Keratinocyte (primary cell): Measurements from ENCODE around the gene ZSWIM6. TPM values are rescaled to one million over a fixed set of nuclear protein-coding genes. Genes with fewer than 3 reads are reported as not detected.

Source experiments
- DNase-seq: peaks from one replicate; pipeline ENCODE4 v3.0.0-alpha.2; 2011; ENCODE audit warnings: low read depth, missing footprints, low spot score
- FAIRE-seq: peaks from 2 replicates; lab custom pipeline; 2011; peaks lifted over from hg19 to GRCh38; lab: Jason Lieb, UNC
- H2AFZ ChIP-seq: 2 replicates; pipeline ENCODE4 v1.6.0; 2012; ENCODE audit warnings: low read length, control low read depth, inconsistent platforms; ENCODE audit not compliant: control insufficient read depth
- H3K27ac ChIP-seq: 2 replicates; pipeline ENCODE4 v1.5.1; 2011; ENCODE audit warnings: low read length; ENCODE audit not compliant: control insufficient read depth, insufficient read depth
- H3K27me3 ChIP-seq: 3 replicates; pipeline ENCODE4 v1.6.0; 2011; ENCODE audit warnings: low read length; ENCODE audit not compliant: control insufficient read depth, insufficient read depth; ENCODE audit errors: extremely low read depth
- H3K36me3 ChIP-seq, 2 experiments: 2 replicates in 1 of 2; 3 replicates in 1 of 2; pipeline ENCODE4 v1.5.1; 2011; ENCODE audit warnings: low read length in 2 of 2, mild to moderate bottlenecking in 1 of 2; ENCODE audit not compliant: control insufficient read depth in 2 of 2, insufficient read depth in 2 of 2; ENCODE audit errors: extremely low read depth in 1 of 2
- H3K4me1 ChIP-seq: 3 replicates; pipeline ENCODE4 v1.5.1; 2011; ENCODE audit warnings: low read length; ENCODE audit not compliant: control insufficient read depth, insufficient read depth; ENCODE audit errors: extremely low read depth
- H3K4me2 ChIP-seq: 3 replicates; pipeline ENCODE4 v1.6.0; 2011; ENCODE audit warnings: low read depth, low read length; ENCODE audit not compliant: control insufficient read depth, insufficient read depth; ENCODE audit errors: extremely low read depth
- H3K4me3 ChIP-seq, 3 experiments: fragments of 200-600 bp in 1 of 3; sonication (generic) in 1 of 3; 2 replicates in 2 of 3; 3 replicates in 1 of 3; pipeline ENCODE4 v1.5.1; 2011 to 2016; ENCODE audit warnings: low read length in 3 of 3, mild to moderate bottlenecking in 3 of 3, control low read depth in 2 of 3, inconsistent platforms in 1 of 3, low read depth in 1 of 3, mixed read lengths in 1 of 3, mixed run types in 1 of 3, moderate library complexity in 1 of 3; ENCODE audit not compliant: control insufficient read depth in 2 of 3, insufficient read depth in 2 of 3; ENCODE audit errors: extremely low read depth in 1 of 3
- H3K79me2 ChIP-seq: 2 replicates; pipeline ENCODE4 v1.6.0; 2012; ENCODE audit warnings: low read length; ENCODE audit not compliant: control insufficient read depth, insufficient read depth
- H3K9ac ChIP-seq: 3 replicates; pipeline ENCODE4 v1.6.0; 2011; ENCODE audit warnings: low read length; ENCODE audit not compliant: control insufficient read depth, insufficient read depth; ENCODE audit errors: extremely low read depth
- H3K9me1 ChIP-seq: 3 replicates; pipeline ENCODE4 v1.6.0; 2011; ENCODE audit warnings: low read length; ENCODE audit not compliant: control insufficient read depth, insufficient read depth; ENCODE audit errors: extremely low read depth
- H3K9me3 ChIP-seq: 2 replicates; pipeline ENCODE4 v1.5.1; 2012; ENCODE audit warnings: low read depth, low read length; ENCODE audit not compliant: control insufficient read depth
- H4K20me1 ChIP-seq: 3 replicates; pipeline ENCODE4 v1.6.0; 2011; ENCODE audit warnings: low read length; ENCODE audit not compliant: control insufficient read depth, insufficient read depth; ENCODE audit errors: extremely low read depth
- CTCF ChIP-seq, 3 experiments: IDR thresholded peaks in 1 of 3; conservative IDR thresholded peaks in 1 of 3; optimal IDR thresholded peaks in 1 of 3; 2 replicates in 2 of 3; 3 replicates in 1 of 3; pipeline versions ENCODE3 to v1.5.1; 2011; ENCODE audit warnings: low read length in 3 of 3, mild to moderate bottlenecking in 3 of 3, moderate library complexity in 2 of 3, control low read depth in 1 of 3, inconsistent platforms in 1 of 3; ENCODE audit not compliant: insufficient read depth in 2 of 3; ENCODE audit errors: extremely low read depth in 1 of 3
- EZH2 ChIP-seq: IDR thresholded peaks from one replicate; pipeline ENCODE4 v1.6.1; 2012; ENCODE audit warnings: inconsistent platforms, mild to moderate bottlenecking, low read length, moderate library complexity
- dilution Hi-C: fragments of 300-500 bp; cut with MboI; formaldehyde crosslinking; loops from one replicate; pipeline ENCODE4 v1.7.0; 2020; ENCODE audit warnings: low sequenced_read_pairs; ENCODE audit not compliant: extremely low pct_ligation_motif_present
- polyA plus RNA-seq, 5 experiments: library from polyadenylated mRNA; depleted of rRNA in 3 of 5; stranded (reverse) in 3 of 5; stranded (forward) in 1 of 5; unstranded in 1 of 5; fragments of >200 nt; gene quantifications; 1 replicate in 1 of 5; 2 replicates in 3 of 5; 3 replicates in 1 of 5; pipeline versions ENCODE4 v1.2.1 to v1.2.3, GENCODE V29; 2011 to 2012; ENCODE audit warnings: missing spikeins in 2 of 5, low read depth in 1 of 5, low replicate concordance in 1 of 5

Gene ZSWIM6
- polyA plus RNA-seq, 1 donor (not counting 4 experiments of a cell fraction or from before 2014, with no cell fraction given): 9.9 TPM

DNA sequence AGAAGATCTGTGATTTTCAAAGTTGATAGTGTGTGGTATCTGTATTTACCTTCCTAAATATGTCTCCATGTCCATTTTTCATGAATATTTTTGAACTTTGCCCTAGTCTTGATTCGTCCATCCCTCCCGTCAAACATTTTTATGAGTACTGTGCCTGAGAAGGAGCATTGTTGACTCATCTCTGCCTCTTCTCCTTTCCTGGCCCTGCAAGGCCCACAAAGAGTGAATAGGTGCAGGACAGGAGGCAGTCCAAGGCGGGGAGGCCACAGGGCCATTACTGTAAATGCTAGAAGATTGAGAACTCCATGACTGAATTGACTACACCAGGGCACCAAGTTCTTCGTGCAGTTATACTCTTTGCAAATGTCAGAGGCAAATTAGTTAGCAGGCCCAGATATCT is 200.9 kb downstream of the ZSWIM6 start:
- no peak overlapping the region for H3K4me2 ChIP-seq
- FAIRE-seq (no peak), DNase-seq (no peak)
- no peak overlapping the region for H3K9ac ChIP-seq
- no peaks in the 10 kb centered on the region for H3K4me1 ChIP-seq
- no peaks in the 10 kb centered on the region for H3K9me3 ChIP-seq
- TF ChIP-seq CTCF (optimal IDR thresholded peaks at IDR 0.05 in 1 of 3, IDR thresholded peaks at IDR 0.05 in 1 of 3, conservative IDR thresholded peaks at IDR 0.05 in 1 of 3; ENCODE audit: extremely low read depth in 1 of 3, insufficient read depth in 2 of 3, low read length in 3 of 3): no peak
- TF ChIP-seq EZH2: no peak
- H3K27ac ChIP-seq: no peak overlapping the region
- peaks cover 2 to 12% of the 10 kb centered on the region in 2 experiments for H3K36me3 ChIP-seq
- H2AFZ ChIP-seq: no peak overlapping the region
- no peaks in the 10 kb centered on the region for H4K20me1 ChIP-seq
- H3K9me1 ChIP-seq: no peaks in the 10 kb centered on the region
- no peak overlapping the region for H3K4me3 ChIP-seq
- dilution Hi-C loops: no loop called here
- H3K27me3 ChIP-seq: no peaks in the 10 kb centered on the region
- H3K79me2 ChIP-seq: no peaks in the 10 kb centered on the region

- Histone ChIP-seq H3K4me2 (no peak overlapping the region), H3K4me1 (peaks cover 9% of the 10 kb centered on the region), H3K4me3 (no peak overlapping the region), H3K36me3 (peaks cover 10 to 17% of the 10 kb centered on the region in 2 experiments), H3K79me2 (no peaks in the 10 kb centered on the region), H3K27ac (no peak overlapping the region), H3K9ac (no peak overlapping the region), H2AFZ (no peak overlapping the region), H3K9me3 (no peaks in the 10 kb centered on the region), H4K20me1 (no peaks in the 10 kb centered on the region), H3K9me1 (no peaks in the 10 kb centered on the region), H3K27me3 (no peaks in the 10 kb centered on the region)
- DNase-seq (no peak), FAIRE-seq (no peak)
- TF ChIP-seq EZH2 (no peak), CTCF (optimal IDR thresholded peaks at IDR 0.05 in 1 of 3, IDR thresholded peaks at IDR 0.05 in 1 of 3, conservative IDR thresholded peaks at IDR 0.05 in 1 of 3; ENCODE audit: extremely low read depth in 1 of 3, insufficient read depth in 2 of 3, low read length in 3 of 3) (no peak)
- dilution Hi-C loops: no loop called here
Measured at GRCh38 chr5:61534481-61535267, 202.6 kb downstream of the ZSWIM6 start.
